ENCODE results near the gene CCNL1.

DNA sequence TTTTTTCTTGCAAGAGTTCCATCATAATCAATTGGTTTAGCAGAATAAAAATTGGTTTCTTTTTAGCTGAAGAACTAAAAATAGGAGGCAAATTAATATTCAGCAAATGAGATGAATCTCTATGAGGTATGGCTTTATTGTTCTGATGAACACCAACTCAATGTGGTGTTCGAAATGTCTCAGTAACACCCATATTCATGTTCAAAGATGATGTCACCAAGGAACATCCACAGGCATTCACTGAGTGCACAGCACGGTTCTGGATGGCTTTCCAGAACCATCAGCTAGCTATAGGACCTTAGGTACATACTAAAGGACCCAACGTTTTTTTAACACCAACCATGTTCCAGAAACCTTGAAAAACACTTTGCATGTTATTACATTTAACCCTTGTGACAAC, 42.7 kb downstream of the CCNL1 start:
- TF ChIP-seq ZFX (IDR thresholded peaks at IDR 0.05): no peak
- TF ChIP-seq, protein P1, sequence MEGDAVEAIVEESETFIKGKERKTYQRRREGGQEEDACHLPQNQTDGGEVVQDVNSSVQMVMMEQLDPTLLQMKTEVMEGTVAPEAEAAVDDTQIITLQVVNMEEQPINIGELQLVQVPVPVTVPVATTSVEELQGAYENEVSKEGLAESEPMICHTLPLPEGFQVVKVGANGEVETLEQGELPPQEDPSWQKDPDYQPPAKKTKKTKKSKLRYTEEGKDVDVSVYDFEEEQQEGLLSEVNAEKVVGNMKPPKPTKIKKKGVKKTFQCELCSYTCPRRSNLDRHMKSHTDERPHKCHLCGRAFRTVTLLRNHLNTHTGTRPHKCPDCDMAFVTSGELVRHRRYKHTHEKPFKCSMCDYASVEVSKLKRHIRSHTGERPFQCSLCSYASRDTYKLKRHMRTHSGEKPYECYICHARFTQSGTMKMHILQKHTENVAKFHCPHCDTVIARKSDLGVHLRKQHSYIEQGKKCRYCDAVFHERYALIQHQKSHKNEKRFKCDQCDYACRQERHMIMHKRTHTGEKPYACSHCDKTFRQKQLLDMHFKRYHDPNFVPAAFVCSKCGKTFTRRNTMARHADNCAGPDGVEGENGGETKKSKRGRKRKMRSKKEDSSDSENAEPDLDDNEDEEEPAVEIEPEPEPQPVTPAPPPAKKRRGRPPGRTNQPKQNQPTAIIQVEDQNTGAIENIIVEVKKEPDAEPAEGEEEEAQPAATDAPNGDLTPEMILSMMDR (conservative IDR thresholded peaks at IDR 0.05): no peak
